Testis (tissue), 5 donors: ENCODE results near the gene PLEKHA4. TPM values are rescaled to one million over a fixed set of nuclear protein-coding genes. Genes with fewer than 3 reads are reported as not detected.
A peak's percentile ranks its signal among the peaks of the same experiment; 100 is the strongest.

ENCODE experiments used
- DNase-seq: peaks from one replicate; pipeline ENCODE4 v3.0.0-alpha.2; 2019
- H3K27ac ChIP-seq, 2 donors: fragments of 200-600 bp; sonication (generic); one replicate each; pipeline ENCODE4 v1.5.1; 2019
- H3K27me3 ChIP-seq: fragments of 200-600 bp; sonication (generic); one replicate; pipeline ENCODE4 v1.5.1; 2019
- H3K36me3 ChIP-seq: fragments of 200-600 bp; sonication (generic); one replicate; pipeline ENCODE4 v1.5.1; 2017; ENCODE audit warnings: low read depth; ENCODE audit errors: missing control alignments
- H3K4me1 ChIP-seq: fragments of 200-600 bp; sonication (generic); one replicate; pipeline ENCODE4 v1.5.1; 2019
- H3K4me3 ChIP-seq, 2 donors: fragments of 200-600 bp; sonication (generic); one replicate each; pipeline ENCODE4 v1.5.1; 2017 to 2019
- H3K9me3 ChIP-seq: fragments of 200-600 bp; sonication (generic); one replicate; pipeline ENCODE4 v1.5.1; 2017
- CTCF ChIP-seq, 3 experiments: fragments of 450-650 bp in 2 of 3; fragments of 200-600 bp in 1 of 3; sonication (generic) in 1 of 3; IDR thresholded peaks; one replicate each; pipeline ENCODE4 v1.5.1; 2016 to 2019; ENCODE audit warnings: antibody characterized with exemption in 3 of 3, mild to moderate bottlenecking in 2 of 3, moderate library complexity in 1 of 3
- POLR2A ChIP-seq: fragments of 450-650 bp; IDR thresholded peaks from one replicate; pipeline ENCODE4 v1.6.1; 2017; ENCODE audit warnings: antibody characterized with exemption, mild to moderate bottlenecking, moderate library complexity
- WGBS, 2 donors: methylation state at CpG; one replicate each; pipeline ENCODE4 v1.1.5; 2018; 5-methylcytosine and 5-hydroxymethylcytosine counted together
- intact Hi-C: fragments of 100-400 bp; cut with DNase I; formaldehyde crosslinking; loops from one replicate; pipeline ENCODE4 v1.15.1; 2023; ENCODE audit warnings: low total_unique reads
- long read RNA-seq, 2 donors: transcript quantifications; one replicate each; lab custom pipeline, GENCODE V29; 2026
- polyA plus RNA-seq: library from polyadenylated mRNA; stranded (reverse); fragments of 350-450 nt; fragmentation: Illumina TruSeq; extraction: RNeasy Lipid Tissue Mini Kit (QIAGEN cat#74804); gene quantifications from one replicate; pipeline ENCODE4 v1.2.3, GENCODE V29; 2014; ENCODE audit warnings: low read depth, low replicate concordance; ENCODE audit not compliant: insufficient read depth
- total RNA-seq, 2 donors: library from RNA; depleted of rRNA; stranded (reverse); fragments of >200 nt; gene quantifications; one replicate each; pipeline ENCODE4 v1.2.3, GENCODE V29; 2016

Gene PLEKHA4
- total RNA-seq (10 to 100 TPM; 12.8 to 22.3 TPM), polyA plus RNA-seq (19.9 TPM)
- long read RNA-seq, donor 1, partial matches to known transcripts: 28 of 28 reads
- long read RNA-seq, donor 1, other reads (novel, unspliced or antisense): 0 of 28 reads
- long read RNA-seq, donor 2, partial matches to known transcripts: 0 of 2 reads
- long read RNA-seq, donor 2, other reads (novel, unspliced or antisense): 0 of 2 reads

GRCh38 chr19:48868114-48868886, at the start of gene PLEKHA4:
Gene PLEKHA4, minus strand, starts transcription at chr19:48868617. Its CDS starts 997 bp downstream, at chr19:48867620.
- H3K4me3 ChIP-seq: peak within 1 kb of the TSS in 1 of 2 donors; percentile 36
- H3K36me3 ChIP-seq: no peaks in the 10 kb centered on the region
- TF ChIP-seq POLR2A (no peak), CTCF (IDR thresholded peaks at IDR 0.05) (no peak)
- WGBS, 2 donors: 28 to 32% methylated on average over 10 to 11 of the region's 11 CpGs
- H3K9me3 ChIP-seq: no peaks in the 10 kb centered on the region
- intact Hi-C loops: no loop called here
- DNase-seq: peak; percentile 76
- peak within 1 kb of the TSS; percentile 81 to 86 for H3K27ac ChIP-seq
- peaks cover 28% of the 10 kb centered on the region for H3K4me1 ChIP-seq
- no peaks in the 10 kb centered on the region for H3K27me3 ChIP-seq

- Histone ChIP-seq H3K27ac (no peak overlapping the region), H3K27me3 (no peaks in the 10 kb centered on the region), H3K36me3 (no peaks in the 10 kb centered on the region), H3K4me1 (no peaks in the 10 kb centered on the region), H3K4me3 (peak overlapping the region in 1 of 2 donors; percentile 4), H3K9me3 (no peaks in the 10 kb centered on the region)
- WGBS, 2 donors: 40 to 72% methylated on average over 4 to 6 of the region's 6 CpGs
- no peak for DNase-seq
- intact Hi-C loops: no loop called here
- no peak for TF ChIP-seq CTCF (IDR thresholded peaks at IDR 0.05)
- no peak for TF ChIP-seq POLR2A
Observed at GRCh38 chr19:48918071-48918470, 49.7 kb upstream of the PLEKHA4 start.

- Histone ChIP-seq H3K27me3 (no peaks in the 10 kb centered on the region), H3K36me3 (no peaks in the 10 kb centered on the region), H3K9me3 (no peaks in the 10 kb centered on the region), H3K4me1 (no peaks in the 10 kb centered on the region), H3K4me3 (no peak overlapping the region), H3K27ac (no peak overlapping the region)
- intact Hi-C loops: no loop called here
- TF ChIP-seq CTCF (IDR thresholded peaks at IDR 0.05): no peak
- TF ChIP-seq POLR2A: no peak
- DNase-seq: no peak
- 80 to 91% methylated on average over 8 of the region's 8 CpGs for WGBS, 2 donors
Observed at GRCh38 chr19:48915757-48916156, 47.3 kb upstream of the PLEKHA4 start.

- intact Hi-C loops: no loop called here
- Histone ChIP-seq H3K4me1 (no peaks in the 10 kb centered on the region), H3K27ac (no peak overlapping the region), H3K27me3 (no peaks in the 10 kb centered on the region), H3K9me3 (no peaks in the 10 kb centered on the region), H3K36me3 (no peaks in the 10 kb centered on the region), H3K4me3 (no peak overlapping the region)
- no peak for DNase-seq
- WGBS, 2 donors: 94 to 97% methylated on average over 8 of the region's 8 CpGs
- no peak for TF ChIP-seq POLR2A
- TF ChIP-seq CTCF (IDR thresholded peaks at IDR 0.05): no peak
Observed at GRCh38 chr19:48914181-48914580, 45.8 kb upstream of the PLEKHA4 start.
